ENCODE measurements around the gene LDLRAD4. TPM values are rescaled to one million over a fixed set of nuclear protein-coding genes. Genes with fewer than 3 reads are reported as not detected.

The LDLRAD4 gene
- polyA plus RNA-seq, 1 experiment: not detected

DNA sequence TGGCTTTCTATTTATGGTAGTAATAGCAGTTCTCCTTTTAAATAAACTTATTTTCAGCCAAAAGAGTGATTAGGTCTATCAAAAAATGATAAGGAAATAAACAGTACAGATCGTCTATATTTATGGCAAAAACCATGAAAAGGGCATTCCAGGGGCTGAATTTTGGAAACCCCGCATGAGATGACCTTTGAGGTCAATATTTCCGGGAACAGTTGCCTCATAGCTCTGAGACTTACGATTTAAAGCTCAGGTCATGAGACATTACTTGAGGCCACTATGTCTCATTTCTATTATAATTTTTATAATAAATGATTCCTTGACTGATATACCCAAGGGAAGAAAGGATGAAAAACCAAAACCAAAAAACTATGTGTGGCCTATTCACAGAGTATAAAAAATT lies 101.1 kb downstream of the LDLRAD4 start:
- H3K9me3 ChIP-seq (ENCODE audit: control insufficient read depth, insufficient read depth, low read length): peaks cover 4% of the 10 kb centered on the region
- no peaks in the 10 kb centered on the region for H3K27me3 ChIP-seq (ENCODE audit: control insufficient read depth, insufficient read depth, low read length)
- ChIA-PET CTCF (no interaction called here), POLR2A (no interaction called here)
- no peak overlapping the region for H3K4me3 ChIP-seq (ENCODE audit: low read depth, low read length)
- TF ChIP-seq, protein P1, sequence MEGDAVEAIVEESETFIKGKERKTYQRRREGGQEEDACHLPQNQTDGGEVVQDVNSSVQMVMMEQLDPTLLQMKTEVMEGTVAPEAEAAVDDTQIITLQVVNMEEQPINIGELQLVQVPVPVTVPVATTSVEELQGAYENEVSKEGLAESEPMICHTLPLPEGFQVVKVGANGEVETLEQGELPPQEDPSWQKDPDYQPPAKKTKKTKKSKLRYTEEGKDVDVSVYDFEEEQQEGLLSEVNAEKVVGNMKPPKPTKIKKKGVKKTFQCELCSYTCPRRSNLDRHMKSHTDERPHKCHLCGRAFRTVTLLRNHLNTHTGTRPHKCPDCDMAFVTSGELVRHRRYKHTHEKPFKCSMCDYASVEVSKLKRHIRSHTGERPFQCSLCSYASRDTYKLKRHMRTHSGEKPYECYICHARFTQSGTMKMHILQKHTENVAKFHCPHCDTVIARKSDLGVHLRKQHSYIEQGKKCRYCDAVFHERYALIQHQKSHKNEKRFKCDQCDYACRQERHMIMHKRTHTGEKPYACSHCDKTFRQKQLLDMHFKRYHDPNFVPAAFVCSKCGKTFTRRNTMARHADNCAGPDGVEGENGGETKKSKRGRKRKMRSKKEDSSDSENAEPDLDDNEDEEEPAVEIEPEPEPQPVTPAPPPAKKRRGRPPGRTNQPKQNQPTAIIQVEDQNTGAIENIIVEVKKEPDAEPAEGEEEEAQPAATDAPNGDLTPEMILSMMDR (IDR thresholded peaks at IDR 0.05; ENCODE audit: low read depth, low read length): no peak
- H3K27ac ChIP-seq (ENCODE audit: low read depth, low read length): no peak overlapping the region
- DNase-seq (ENCODE audit: low read depth, low spot score): no peak

DNA sequence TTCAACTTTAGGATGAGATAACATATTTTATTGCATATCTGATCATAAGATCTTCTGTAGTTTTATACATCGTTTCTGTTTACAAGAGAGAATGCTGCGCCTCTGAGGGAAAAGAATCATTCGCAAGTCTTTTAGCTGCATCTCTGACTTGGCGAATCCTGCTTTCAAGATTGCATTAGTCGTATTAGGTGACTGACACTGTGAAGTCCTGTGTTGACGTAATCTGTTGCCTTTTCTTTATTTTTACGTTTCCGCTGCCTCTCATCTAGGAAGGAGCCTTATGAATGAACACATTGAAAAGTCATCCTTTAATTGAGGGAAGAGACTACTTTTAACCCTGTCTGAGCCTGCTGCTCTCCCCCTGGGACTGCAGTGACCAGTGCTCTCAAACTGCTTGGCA lies 101.5 kb downstream of the LDLRAD4 start:
- Histone ChIP-seq H3K4me3 (ENCODE audit: low read depth, low read length) (no peak overlapping the region), H3K27ac (ENCODE audit: low read depth, low read length) (no peak overlapping the region), H3K9me3 (ENCODE audit: control insufficient read depth, insufficient read depth, low read length) (peaks cover 4% of the 10 kb centered on the region), H3K27me3 (ENCODE audit: control insufficient read depth, insufficient read depth, low read length) (no peaks in the 10 kb centered on the region)
- no peak for DNase-seq (ENCODE audit: low read depth, low spot score)
- TF ChIP-seq, protein P1 (IDR thresholded peaks at IDR 0.05; ENCODE audit: low read depth, low read length): no peak
- CTCF ChIA-PET: no interaction called here
- POLR2A ChIA-PET: no interaction called here

DNA sequence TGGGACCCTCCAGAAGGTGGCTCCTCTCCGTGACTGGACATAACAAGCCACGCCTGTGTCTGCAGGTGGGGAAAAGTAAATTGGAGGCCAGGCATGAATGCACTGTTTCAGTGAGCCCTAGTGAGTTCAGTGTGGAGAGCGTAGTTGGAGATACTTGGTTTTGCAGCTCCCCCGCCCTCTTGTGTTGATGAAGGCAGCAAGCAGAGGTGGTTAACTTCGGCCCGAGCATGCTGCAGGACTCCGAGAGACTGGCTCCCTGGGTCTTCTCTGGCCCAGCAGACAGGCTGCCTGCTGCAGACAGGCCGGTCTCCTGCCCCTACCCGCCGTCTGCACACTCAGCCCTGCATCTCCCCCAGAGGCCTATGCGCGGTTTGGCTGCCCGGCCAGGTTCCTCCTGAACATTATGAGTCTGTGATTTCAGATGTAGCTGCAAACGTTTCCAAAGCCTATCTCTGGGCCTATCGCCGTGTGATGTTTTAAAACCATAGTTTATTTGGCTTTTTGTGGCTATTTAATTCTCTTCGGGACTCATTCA lies 102.4 kb downstream of the LDLRAD4 start:
- TF ChIP-seq, protein P1 (IDR thresholded peaks at IDR 0.05; ENCODE audit: low read depth, low read length): no peak
- Histone ChIP-seq H3K27me3 (ENCODE audit: control insufficient read depth, insufficient read depth, low read length) (no peaks in the 10 kb centered on the region), H3K27ac (ENCODE audit: low read depth, low read length) (no peak overlapping the region), H3K4me3 (ENCODE audit: low read depth, low read length) (no peak overlapping the region), H3K9me3 (ENCODE audit: control insufficient read depth, insufficient read depth, low read length) (peaks cover 4% of the 10 kb centered on the region)
- CTCF ChIA-PET: no interaction called here
- POLR2A ChIA-PET: no interaction called here
- no peak for DNase-seq (ENCODE audit: low read depth, low spot score)

DNA sequence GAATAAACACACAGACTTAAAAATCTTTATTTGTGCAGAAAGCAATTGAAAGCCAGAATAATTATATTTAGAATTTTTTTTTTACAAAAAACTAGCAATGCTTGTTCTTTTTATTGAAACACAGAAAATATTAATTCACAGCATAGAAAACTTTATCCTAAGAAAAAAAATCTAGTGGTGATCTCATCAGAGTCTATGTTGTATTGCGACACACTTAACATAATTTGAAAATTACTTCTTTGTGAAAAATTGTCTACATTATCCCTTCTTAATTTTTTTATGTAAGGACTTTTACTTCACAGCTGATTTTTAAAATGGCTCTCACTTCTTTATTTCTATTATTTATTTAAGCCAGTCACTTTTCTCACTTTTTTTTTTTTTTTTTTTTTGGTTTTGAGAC lies 103.4 kb downstream of the LDLRAD4 start:
- DNase-seq (ENCODE audit: low read depth, low spot score): no peak

DNA sequence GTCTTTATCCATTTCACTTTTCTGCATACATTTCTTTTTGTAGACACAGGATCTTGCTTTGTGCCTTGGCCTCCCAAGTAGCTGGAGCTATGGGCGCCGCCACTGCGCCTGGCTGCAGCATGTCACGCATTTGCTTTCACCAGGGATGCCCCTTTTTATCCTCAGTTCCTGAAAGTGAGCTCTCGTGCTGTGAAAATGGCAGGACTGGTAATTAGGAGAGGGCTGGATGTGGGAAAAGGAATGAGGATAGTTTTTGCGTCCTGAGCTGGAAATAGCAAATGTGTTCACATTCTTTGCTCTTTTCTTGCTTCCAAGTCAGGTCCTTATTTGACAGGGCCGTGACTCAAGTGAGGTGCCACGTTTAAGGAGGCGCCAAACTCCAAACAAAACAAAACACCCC lies 104.6 kb downstream of the LDLRAD4 start:
- POLR2A ChIA-PET: no interaction called here
- CTCF ChIA-PET: no interaction called here
- no peak for DNase-seq (ENCODE audit: low read depth, low spot score)
- H3K4me3 ChIP-seq (ENCODE audit: low read depth, low read length): no peak overlapping the region
- TF ChIP-seq, protein P1 (IDR thresholded peaks at IDR 0.05; ENCODE audit: low read depth, low read length): no peak
- H3K27me3 ChIP-seq (ENCODE audit: control insufficient read depth, insufficient read depth, low read length): no peaks in the 10 kb centered on the region
- no peak overlapping the region for H3K27ac ChIP-seq (ENCODE audit: low read depth, low read length)
- peaks cover 4% of the 10 kb centered on the region; the same call in 1 of the 2 replicates for H3K9me3 ChIP-seq (ENCODE audit: control insufficient read depth, insufficient read depth, low read length)

More for the DNA sequence above, 103.4 kb downstream of the LDLRAD4 start:
- ChIA-PET POLR2A (interaction anchor here (0.7 kb wide), 1 partner anchor 116 kb away, joined by 8 read pairs; no protein-coding TSS in a partner anchor), CTCF (no interaction called here)
- H3K27me3 ChIP-seq (ENCODE audit: control insufficient read depth, insufficient read depth, low read length): no peaks in the 10 kb centered on the region
- H3K9me3 ChIP-seq (ENCODE audit: control insufficient read depth, insufficient read depth, low read length): peaks cover 4% of the 10 kb centered on the region; the same call in 1 of the 2 replicates
- no peak overlapping the region for H3K4me3 ChIP-seq (ENCODE audit: low read depth, low read length)
- TF ChIP-seq, protein P1 (IDR thresholded peaks at IDR 0.05; ENCODE audit: low read depth, low read length): no peak
- H3K27ac ChIP-seq (ENCODE audit: low read depth, low read length): no peak overlapping the region
